Ishikawa (cell line): ENCODE measurements around the gene CEMIP.

ENCODE experiments used
- CEBPB ChIP-seq: IDR thresholded peaks from 2 replicates; pipeline ENCODE4 v1.6.1; 2012
- CREB1 ChIP-seq: IDR thresholded peaks from 2 replicates; pipeline ENCODE4 v1.6.1; 2012; ENCODE audit warnings: low read depth
- EP300 ChIP-seq: IDR thresholded peaks from 2 replicates; pipeline ENCODE4 v1.6.1; 2012; ENCODE audit warnings: borderline replicate concordance
- FOXM1 ChIP-seq: IDR thresholded peaks from 2 replicates; pipeline ENCODE4 v1.6.1; 2012; ENCODE audit warnings: low read depth, borderline replicate concordance
- TAF1 ChIP-seq: IDR thresholded peaks from 2 replicates; pipeline ENCODE4 v1.6.1; 2012; ENCODE audit warnings: low read depth, mild to moderate bottlenecking
- YY1 ChIP-seq: IDR thresholded peaks from 2 replicates; pipeline ENCODE4 v1.6.1; 2012; ENCODE audit warnings: low read depth
- ZBTB7A ChIP-seq: IDR thresholded peaks from 2 replicates; pipeline ENCODE4 v1.6.1; 2012; ENCODE audit warnings: low read depth

DNA sequence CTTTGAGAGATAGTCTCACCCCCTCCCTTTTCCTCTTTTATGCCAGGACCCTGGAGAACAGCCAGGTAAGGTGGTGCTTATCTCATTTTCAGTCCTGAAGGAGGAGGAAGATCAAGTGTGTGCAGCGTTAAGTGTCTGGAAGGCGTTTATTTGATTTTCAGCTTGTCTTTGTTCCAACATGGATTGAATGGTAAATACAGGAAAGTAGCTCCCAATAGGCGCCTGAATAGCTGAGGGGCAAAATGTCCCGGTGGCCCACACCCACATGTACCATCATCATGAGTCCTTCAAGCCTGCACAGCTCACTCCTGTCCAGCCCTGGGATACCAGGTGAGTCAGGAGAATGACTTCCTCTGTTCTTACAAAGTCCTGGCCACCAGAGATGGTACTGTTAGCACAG lies 73.5 kb downstream of the CEMIP start:
- no peak for TF ChIP-seq TAF1
- no peak for TF ChIP-seq YY1
- no peak for TF ChIP-seq EP300
- no peak for TF ChIP-seq CEBPB
- TF ChIP-seq CREB1: no peak
- no peak for TF ChIP-seq FOXM1
- no peak for TF ChIP-seq ZBTB7A
